Neural cell (in vitro differentiated cells): ENCODE data around the gene ADSS2. TPM values are rescaled to one million over a fixed set of nuclear protein-coding genes. Genes with fewer than 3 reads are reported as not detected.

ENCODE experiments used
- H2AFZ ChIP-seq: fragments of 200-600, 300-800 bp; sonication (generic), shearing (Covaris generic); 2 replicates; pipeline ENCODE4 v1.6.0; 2014; ENCODE audit warnings: low read depth, mild to moderate bottlenecking, antibody characterized with exemption, low read length, moderate library complexity
- H3F3A ChIP-seq: fragments of 200-600 bp; shearing (Covaris generic); 2 replicates; pipeline ENCODE4 v1.6.1; 2016; ENCODE audit warnings: mild to moderate bottlenecking, moderate library complexity, mixed read lengths, antibody characterized with exemption, low read length; ENCODE audit not compliant: insufficient read depth, poor library complexity, severe bottlenecking
- H3K27ac ChIP-seq: fragments of 200-600, 300-800 bp; sonication (generic), shearing (Covaris generic); 2 replicates; pipeline ENCODE4 v1.5.1; 2014; ENCODE audit warnings: mild to moderate bottlenecking, low read length, moderate library complexity
- H3K27me3 ChIP-seq: fragments of 300-800, 200-600 bp; sonication (generic), shearing (Covaris generic); 2 replicates; pipeline ENCODE4 v1.6.0; 2014; ENCODE audit warnings: mild to moderate bottlenecking, low read depth, low read length, moderate library complexity; ENCODE audit not compliant: insufficient read depth
- H3K36me3 ChIP-seq: fragments of 300-800, 200-600 bp; sonication (generic), shearing (Covaris generic); 2 replicates; pipeline ENCODE4 v1.5.1; 2014; ENCODE audit warnings: mild to moderate bottlenecking, antibody characterized with exemption, low read length, moderate library complexity; ENCODE audit not compliant: insufficient read depth
- H3K4me2 ChIP-seq: fragments of 300-800, 200-600 bp; sonication (generic), shearing (Covaris generic); 2 replicates; pipeline ENCODE4 v1.6.0; 2014; ENCODE audit warnings: mild to moderate bottlenecking, low read length
- H3K4me3 ChIP-seq: fragments of 300-800, 200-600 bp; sonication (generic), shearing (Covaris generic); 2 replicates; pipeline ENCODE4 v1.5.1; 2014; ENCODE audit warnings: mild to moderate bottlenecking, low read length, moderate library complexity
- H3K79me2 ChIP-seq: fragments of 200-600 bp; shearing (Covaris generic); replicated peaks from 2 replicates; pipeline ENCODE4 v1.6.0; 2014; ENCODE audit warnings: mild to moderate bottlenecking, low read length, moderate library complexity; ENCODE audit not compliant: insufficient read depth
- H3K9ac ChIP-seq: fragments of 300-800, 200-600 bp; sonication (generic), shearing (Covaris generic); 2 replicates; pipeline ENCODE4 v1.6.1; 2016; ENCODE audit warnings: mild to moderate bottlenecking, low read length, mixed read lengths
- H3K9me2 ChIP-seq: fragments of 200-600 bp; shearing (Covaris generic); 2 replicates; pipeline ENCODE4 v1.6.1; 2016; ENCODE audit warnings: mild to moderate bottlenecking, low read length, mixed read lengths; ENCODE audit not compliant: insufficient read depth
- H3K9me3 ChIP-seq: fragments of 200-600, 300-800 bp; sonication (generic), shearing (Covaris generic); 2 replicates; pipeline ENCODE4 v1.6.1; 2016; ENCODE audit warnings: mild to moderate bottlenecking, mixed run types, low read length, moderate library complexity, mixed read lengths
- H4K20me1 ChIP-seq: fragments of 200-600 bp; shearing (Covaris generic); 2 replicates; pipeline ENCODE4 v1.6.1; 2016; ENCODE audit warnings: mild to moderate bottlenecking, mixed run types; ENCODE audit not compliant: insufficient read depth
- EP300 ChIP-seq: fragments of 450-650 bp; conservative IDR thresholded peaks from 2 replicates; pipeline ENCODE4 v1.6.1; 2014; ENCODE audit warnings: antibody characterized with exemption, mild to moderate bottlenecking, moderate library complexity; ENCODE audit not compliant: poor library complexity, severe bottlenecking
- EZH2 ChIP-seq: fragments of 200-600, 300-800 bp; shearing (Covaris generic), sonication (generic); IDR thresholded peaks from 2 replicates; pipeline ENCODE4 v1.6.1; 2014; ENCODE audit warnings: antibody characterized with exemption, low read length, borderline replicate concordance, mild to moderate bottlenecking; ENCODE audit not compliant: insufficient read depth, poor library complexity, severe bottlenecking
- MXI1 ChIP-seq: fragments of 450-650 bp; conservative IDR thresholded peaks from 2 replicates; pipeline ENCODE4 v1.6.1; 2014; ENCODE audit warnings: antibody characterized with exemption, mild to moderate bottlenecking; ENCODE audit not compliant: poor library complexity, severe bottlenecking
- POLR2AphosphoS5 ChIP-seq: IDR thresholded peaks from 2 replicates; pipeline ENCODE4 v1.6.1; 2012
- RAD21 ChIP-seq: fragments of 450-650 bp; conservative IDR thresholded peaks from 2 replicates; pipeline ENCODE4 v1.6.1; 2014; ENCODE audit warnings: antibody characterized with exemption, mild to moderate bottlenecking, moderate library complexity
- SMC3 ChIP-seq: fragments of 450-650 bp; conservative IDR thresholded peaks from 2 replicates; pipeline ENCODE4 v1.6.1; 2014; ENCODE audit warnings: antibody characterized with exemption, mild to moderate bottlenecking, moderate library complexity; ENCODE audit not compliant: poor library complexity
- TAF1 ChIP-seq: IDR thresholded peaks from 2 replicates; pipeline ENCODE4 v1.6.1; 2012; ENCODE audit warnings: low read depth
- polyA plus RNA-seq: library from polyadenylated mRNA; depleted of rRNA; stranded (reverse); fragments of >200 nt; gene quantifications from 2 replicates; pipeline ENCODE4 v1.2.3, GENCODE V29; 2014
- TF ChIP-seq, protein P1 (sequence below): fragments of 450-650 bp; IDR thresholded peaks from 2 replicates; pipeline ENCODE4 v1.5.1; 2014; ENCODE audit warnings: antibody characterized with exemption, mild to moderate bottlenecking, moderate library complexity; ENCODE audit not compliant: poor library complexity, severe bottlenecking
- TF ChIP-seq, protein P2 (sequence below): IDR thresholded peaks from 2 replicates; pipeline ENCODE4 v1.6.1; 2012; ENCODE audit warnings: borderline replicate concordance

Gene ADSS2
- polyA plus RNA-seq, 1 donor from 2014 or later = 86.1 TPM

DNA sequence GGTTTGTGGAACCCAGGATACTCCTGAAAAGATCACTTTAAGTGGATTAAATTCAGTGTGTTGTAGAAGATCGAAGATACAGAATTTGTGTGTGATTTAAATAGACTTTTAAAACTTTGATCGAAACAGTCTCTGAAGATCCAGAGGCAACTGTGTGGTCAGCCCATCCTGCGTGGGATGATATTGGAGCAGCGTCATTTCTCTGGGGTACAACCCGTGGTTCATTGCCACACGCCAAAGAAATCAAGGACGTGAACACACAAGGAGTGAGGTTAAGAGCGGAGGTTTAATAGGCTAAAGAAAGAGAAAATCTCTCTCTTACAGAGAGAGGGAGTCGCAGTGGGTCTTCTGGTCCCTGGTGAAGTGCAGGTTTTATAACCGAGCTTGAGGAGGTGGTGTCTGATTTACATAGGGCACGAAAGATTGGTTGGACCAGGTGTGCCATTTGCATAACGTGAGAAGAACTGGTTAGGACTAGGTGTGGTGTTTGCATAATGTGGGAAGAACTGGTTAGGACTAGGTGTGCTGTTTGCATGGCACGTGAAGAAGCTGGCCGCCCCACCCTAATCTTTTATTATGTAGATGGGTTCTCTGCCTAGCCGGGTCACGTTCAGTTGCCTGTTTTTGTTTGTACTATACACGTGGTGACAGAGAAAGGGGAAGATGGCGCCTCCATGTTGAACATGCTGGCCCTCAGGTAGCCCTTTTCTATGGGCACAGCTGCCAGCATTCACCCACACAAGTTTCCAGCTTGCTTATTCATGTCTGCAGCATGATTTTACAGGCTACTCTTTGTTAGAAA lies 82.3 kb downstream of the ADSS2 start:
- Histone ChIP-seq H3K4me3 (no peak overlapping the region), H3K4me2 (no peak overlapping the region), H3K9me3 (no peaks in the 10 kb centered on the region), H3K36me3 (no peaks in the 10 kb centered on the region), H2AFZ (no peak overlapping the region), H3K27me3 (no peaks in the 10 kb centered on the region), H3K79me2 (no peaks in the 10 kb centered on the region), H3F3A (no peaks in the 10 kb centered on the region), H4K20me1 (no peaks in the 10 kb centered on the region), H3K27ac (no peak overlapping the region), H3K9ac (no peak overlapping the region), H3K9me2 (no peaks in the 10 kb centered on the region)
- TF ChIP-seq EZH2 (no peak), MXI1 (no peak), RAD21 (no peak), SMC3 (no peak), POLR2AphosphoS5 (no peak), TAF1 (no peak), EP300 (no peak)
- TF ChIP-seq, protein P1, sequence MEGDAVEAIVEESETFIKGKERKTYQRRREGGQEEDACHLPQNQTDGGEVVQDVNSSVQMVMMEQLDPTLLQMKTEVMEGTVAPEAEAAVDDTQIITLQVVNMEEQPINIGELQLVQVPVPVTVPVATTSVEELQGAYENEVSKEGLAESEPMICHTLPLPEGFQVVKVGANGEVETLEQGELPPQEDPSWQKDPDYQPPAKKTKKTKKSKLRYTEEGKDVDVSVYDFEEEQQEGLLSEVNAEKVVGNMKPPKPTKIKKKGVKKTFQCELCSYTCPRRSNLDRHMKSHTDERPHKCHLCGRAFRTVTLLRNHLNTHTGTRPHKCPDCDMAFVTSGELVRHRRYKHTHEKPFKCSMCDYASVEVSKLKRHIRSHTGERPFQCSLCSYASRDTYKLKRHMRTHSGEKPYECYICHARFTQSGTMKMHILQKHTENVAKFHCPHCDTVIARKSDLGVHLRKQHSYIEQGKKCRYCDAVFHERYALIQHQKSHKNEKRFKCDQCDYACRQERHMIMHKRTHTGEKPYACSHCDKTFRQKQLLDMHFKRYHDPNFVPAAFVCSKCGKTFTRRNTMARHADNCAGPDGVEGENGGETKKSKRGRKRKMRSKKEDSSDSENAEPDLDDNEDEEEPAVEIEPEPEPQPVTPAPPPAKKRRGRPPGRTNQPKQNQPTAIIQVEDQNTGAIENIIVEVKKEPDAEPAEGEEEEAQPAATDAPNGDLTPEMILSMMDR = no peak
- TF ChIP-seq, protein P2, sequence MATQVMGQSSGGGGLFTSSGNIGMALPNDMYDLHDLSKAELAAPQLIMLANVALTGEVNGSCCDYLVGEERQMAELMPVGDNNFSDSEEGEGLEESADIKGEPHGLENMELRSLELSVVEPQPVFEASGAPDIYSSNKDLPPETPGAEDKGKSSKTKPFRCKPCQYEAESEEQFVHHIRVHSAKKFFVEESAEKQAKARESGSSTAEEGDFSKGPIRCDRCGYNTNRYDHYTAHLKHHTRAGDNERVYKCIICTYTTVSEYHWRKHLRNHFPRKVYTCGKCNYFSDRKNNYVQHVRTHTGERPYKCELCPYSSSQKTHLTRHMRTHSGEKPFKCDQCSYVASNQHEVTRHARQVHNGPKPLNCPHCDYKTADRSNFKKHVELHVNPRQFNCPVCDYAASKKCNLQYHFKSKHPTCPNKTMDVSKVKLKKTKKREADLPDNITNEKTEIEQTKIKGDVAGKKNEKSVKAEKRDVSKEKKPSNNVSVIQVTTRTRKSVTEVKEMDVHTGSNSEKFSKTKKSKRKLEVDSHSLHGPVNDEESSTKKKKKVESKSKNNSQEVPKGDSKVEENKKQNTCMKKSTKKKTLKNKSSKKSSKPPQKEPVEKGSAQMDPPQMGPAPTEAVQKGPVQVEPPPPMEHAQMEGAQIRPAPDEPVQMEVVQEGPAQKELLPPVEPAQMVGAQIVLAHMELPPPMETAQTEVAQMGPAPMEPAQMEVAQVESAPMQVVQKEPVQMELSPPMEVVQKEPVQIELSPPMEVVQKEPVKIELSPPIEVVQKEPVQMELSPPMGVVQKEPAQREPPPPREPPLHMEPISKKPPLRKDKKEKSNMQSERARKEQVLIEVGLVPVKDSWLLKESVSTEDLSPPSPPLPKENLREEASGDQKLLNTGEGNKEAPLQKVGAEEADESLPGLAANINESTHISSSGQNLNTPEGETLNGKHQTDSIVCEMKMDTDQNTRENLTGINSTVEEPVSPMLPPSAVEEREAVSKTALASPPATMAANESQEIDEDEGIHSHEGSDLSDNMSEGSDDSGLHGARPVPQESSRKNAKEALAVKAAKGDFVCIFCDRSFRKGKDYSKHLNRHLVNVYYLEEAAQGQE = no peak

DNA sequence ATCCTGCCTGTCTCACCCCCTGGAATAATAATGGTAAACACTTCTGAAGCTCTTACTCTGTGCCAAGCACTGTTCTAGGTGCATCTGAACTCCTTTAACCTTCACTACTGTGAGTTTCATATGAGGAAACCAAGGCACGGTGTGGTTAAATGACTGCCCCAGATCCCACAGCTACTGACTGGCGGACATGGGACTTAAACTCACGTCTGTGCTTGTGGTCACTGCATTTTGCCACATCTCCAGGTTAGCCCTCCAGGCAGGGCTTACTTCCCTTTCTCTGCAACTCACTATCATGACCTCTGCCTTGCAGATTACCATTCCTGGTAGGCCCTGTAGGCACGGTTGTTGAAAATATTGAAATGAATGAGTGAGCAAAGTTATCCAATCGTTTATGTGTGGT lies 83.4 kb downstream of the ADSS2 start:
- Histone ChIP-seq H2AFZ (no peak overlapping the region), H3K4me2 (no peak overlapping the region), H3K79me2 (no peaks in the 10 kb centered on the region), H3K27ac (no peak overlapping the region), H3K9ac (no peak overlapping the region), H4K20me1 (no peaks in the 10 kb centered on the region), H3F3A (no peaks in the 10 kb centered on the region), H3K36me3 (no peaks in the 10 kb centered on the region), H3K4me3 (no peak overlapping the region), H3K9me2 (no peaks in the 10 kb centered on the region), H3K9me3 (no peaks in the 10 kb centered on the region), H3K27me3 (no peaks in the 10 kb centered on the region)
- TF ChIP-seq RAD21 (no peak), EP300 (no peak)
